ENCODE results near the gene KLK6.

The KLK6 gene

DNA sequence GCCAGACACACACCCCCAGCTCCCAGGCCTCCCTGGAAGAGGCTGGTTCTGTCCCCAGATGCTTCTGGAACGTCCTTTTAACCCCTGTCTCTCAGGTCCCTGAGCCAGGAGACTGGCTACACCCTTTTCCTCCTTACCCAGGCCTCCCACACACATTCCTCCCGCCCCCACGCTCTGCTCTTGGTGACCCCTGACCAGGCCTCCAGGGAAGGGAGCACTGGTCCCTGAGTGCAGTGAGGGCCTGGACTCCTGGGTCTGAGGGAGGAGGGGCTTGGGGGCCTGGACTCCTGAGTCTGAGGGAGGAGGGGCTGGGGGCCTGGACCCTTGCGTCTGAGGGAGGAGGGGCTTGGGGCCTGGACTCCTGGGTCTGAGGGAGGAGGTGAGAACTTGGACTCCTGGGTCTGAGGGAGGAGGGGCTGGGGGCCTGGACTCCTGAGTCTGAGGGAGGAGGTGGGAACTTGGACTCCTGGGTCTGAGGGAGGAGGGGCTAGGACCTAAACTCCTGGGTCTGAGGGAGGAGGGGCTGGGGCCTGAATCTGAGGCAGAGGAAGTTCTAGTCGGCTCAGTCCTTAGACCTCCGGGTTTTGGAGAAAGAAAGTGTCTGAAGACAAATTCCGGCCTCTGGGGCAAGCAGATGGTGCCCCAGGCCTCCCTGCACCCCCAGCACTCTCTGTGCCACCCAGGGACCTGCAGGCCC lies 527 bp downstream of the KLK6 start:
- TF ChIP-seq, protein P1, sequence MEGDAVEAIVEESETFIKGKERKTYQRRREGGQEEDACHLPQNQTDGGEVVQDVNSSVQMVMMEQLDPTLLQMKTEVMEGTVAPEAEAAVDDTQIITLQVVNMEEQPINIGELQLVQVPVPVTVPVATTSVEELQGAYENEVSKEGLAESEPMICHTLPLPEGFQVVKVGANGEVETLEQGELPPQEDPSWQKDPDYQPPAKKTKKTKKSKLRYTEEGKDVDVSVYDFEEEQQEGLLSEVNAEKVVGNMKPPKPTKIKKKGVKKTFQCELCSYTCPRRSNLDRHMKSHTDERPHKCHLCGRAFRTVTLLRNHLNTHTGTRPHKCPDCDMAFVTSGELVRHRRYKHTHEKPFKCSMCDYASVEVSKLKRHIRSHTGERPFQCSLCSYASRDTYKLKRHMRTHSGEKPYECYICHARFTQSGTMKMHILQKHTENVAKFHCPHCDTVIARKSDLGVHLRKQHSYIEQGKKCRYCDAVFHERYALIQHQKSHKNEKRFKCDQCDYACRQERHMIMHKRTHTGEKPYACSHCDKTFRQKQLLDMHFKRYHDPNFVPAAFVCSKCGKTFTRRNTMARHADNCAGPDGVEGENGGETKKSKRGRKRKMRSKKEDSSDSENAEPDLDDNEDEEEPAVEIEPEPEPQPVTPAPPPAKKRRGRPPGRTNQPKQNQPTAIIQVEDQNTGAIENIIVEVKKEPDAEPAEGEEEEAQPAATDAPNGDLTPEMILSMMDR (IDR thresholded peaks at IDR 0.05; ENCODE audit: insufficient read depth, low read length, poor library complexity, severe bottlenecking): no peak
- no peak for DNase-seq (ENCODE audit: extremely low read depth, insufficient read length)
- Histone ChIP-seq H3K4me3 (replicated peaks; ENCODE audit: low read depth, low read length) (no peak overlapping the region), H3K36me3 (ENCODE audit: control insufficient read depth, insufficient read depth, low read length) (no peaks in the 10 kb centered on the region), H3K27me3 (replicated peaks; ENCODE audit: control insufficient read depth, insufficient read depth, low read length) (peaks cover 2% of the 10 kb centered on the region)

GRCh38 chr19:50967929-50968715 lies 1.3 kb downstream of the KLK6 start:
- TF ChIP-seq, protein P1 (IDR thresholded peaks at IDR 0.05; ENCODE audit: insufficient read depth, low read length, poor library complexity, severe bottlenecking): no peak
- no peaks in the 10 kb centered on the region for H3K36me3 ChIP-seq (ENCODE audit: control insufficient read depth, insufficient read depth, low read length)
- DNase-seq (ENCODE audit: extremely low read depth, insufficient read length): no peak
- no peak overlapping the region for H3K4me3 ChIP-seq (replicated peaks; ENCODE audit: low read depth, low read length)
- peaks cover 2% of the 10 kb centered on the region for H3K27me3 ChIP-seq (replicated peaks; ENCODE audit: control insufficient read depth, insufficient read depth, low read length)

GRCh38 chr19:50964266-50964665 lies 5.1 kb downstream of the KLK6 start:
- H3K27me3 ChIP-seq (replicated peaks; ENCODE audit: control insufficient read depth, insufficient read depth, low read length): peaks cover 2% of the 10 kb centered on the region
- no peaks in the 10 kb centered on the region for H3K36me3 ChIP-seq (ENCODE audit: control insufficient read depth, insufficient read depth, low read length)
- H3K4me3 ChIP-seq (replicated peaks; ENCODE audit: low read depth, low read length): no peak overlapping the region
- TF ChIP-seq, protein P1 (IDR thresholded peaks at IDR 0.05; ENCODE audit: insufficient read depth, low read length, poor library complexity, severe bottlenecking): no peak
- DNase-seq (ENCODE audit: extremely low read depth, insufficient read length): no peak

DNA sequence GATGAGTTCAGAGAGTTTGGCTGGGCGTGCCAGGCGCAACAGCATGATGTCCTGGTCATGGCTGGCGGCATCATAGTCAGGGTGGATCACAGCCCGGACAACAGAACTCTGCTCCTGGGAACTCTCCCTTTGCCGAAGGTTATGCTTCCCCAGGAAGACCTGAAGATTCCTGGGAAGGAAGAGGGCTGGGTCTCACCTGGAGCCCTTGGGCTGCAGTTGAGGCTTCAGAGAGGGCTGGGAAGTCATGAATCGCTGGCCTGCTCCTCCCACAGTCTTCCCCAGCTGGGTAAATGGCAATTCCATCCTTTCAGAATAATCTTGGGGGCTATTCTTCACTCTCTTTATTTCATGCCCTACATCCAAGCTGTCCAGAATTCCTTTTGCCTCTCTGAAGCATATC lies 6.0 kb downstream of the KLK6 start:
- H3K27me3 ChIP-seq (replicated peaks; ENCODE audit: control insufficient read depth, insufficient read depth, low read length): peaks cover 2% of the 10 kb centered on the region
- no peaks in the 10 kb centered on the region for H3K36me3 ChIP-seq (ENCODE audit: control insufficient read depth, insufficient read depth, low read length)
- TF ChIP-seq, protein P1 (IDR thresholded peaks at IDR 0.05; ENCODE audit: insufficient read depth, low read length, poor library complexity, severe bottlenecking): no peak
- H3K4me3 ChIP-seq (replicated peaks; ENCODE audit: low read depth, low read length): no peak overlapping the region
- no peak for DNase-seq (ENCODE audit: extremely low read depth, insufficient read length)

DNA sequence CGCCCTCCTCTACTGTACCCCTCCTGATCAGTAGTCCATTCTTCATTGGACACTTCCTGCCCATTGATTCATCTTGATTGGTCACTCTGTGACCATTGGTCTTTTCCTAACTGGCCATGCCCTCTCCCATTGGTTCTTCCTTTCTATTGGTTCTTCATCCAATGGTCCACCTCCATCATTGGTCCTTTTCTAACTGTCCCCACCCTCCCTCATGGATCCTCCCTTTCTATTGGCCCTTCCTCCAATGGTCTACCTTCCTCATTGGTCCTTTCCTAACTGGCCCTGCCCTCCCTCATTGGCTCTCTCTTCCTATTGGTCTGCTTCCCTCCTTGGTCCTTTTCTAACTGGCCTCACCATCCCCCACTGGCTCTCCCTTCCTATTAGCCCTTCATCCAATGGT lies 7.1 kb downstream of the KLK6 start:
- H3K4me3 ChIP-seq (replicated peaks; ENCODE audit: low read depth, low read length): no peak overlapping the region
- TF ChIP-seq, protein P1 (IDR thresholded peaks at IDR 0.05; ENCODE audit: insufficient read depth, low read length, poor library complexity, severe bottlenecking): no peak
- DNase-seq (ENCODE audit: extremely low read depth, insufficient read length): no peak
- H3K36me3 ChIP-seq (ENCODE audit: control insufficient read depth, insufficient read depth, low read length): no peaks in the 10 kb centered on the region
- no peaks in the 10 kb centered on the region for H3K27me3 ChIP-seq (replicated peaks; ENCODE audit: control insufficient read depth, insufficient read depth, low read length)

Measured in GM06990 (cell line).